Cardiac fibroblast (primary cell): ENCODE data around the gene PDE4D.
A peak's percentile ranks its signal among the peaks of the same experiment; 100 is the strongest.
"Not testable (repeated sequence)": the region's sequence is repeated elsewhere in the genome, so short reads cannot be mapped to it uniquely, and the experiment has no call there.

ENCODE experiments used
- DNase-seq, 2 donors: peaks; one replicate each; pipeline versions ENCODE4 v3.0.0 to v3.0.0-alpha.2; 2010; ENCODE audit warnings: low read depth in 2 of 2
- H3K4me3 ChIP-seq, 2 donors: replicated peaks in 1 of 2; 1 replicate in 1 of 2; 2 replicates in 1 of 2; pipeline ENCODE4 v1.5.1; 2011; ENCODE audit warnings: low read depth in 2 of 2, low read length in 2 of 2, mild to moderate bottlenecking in 2 of 2, moderate library complexity in 1 of 2
- TF ChIP-seq, protein P1 (sequence below): IDR thresholded peaks from one replicate; pipeline ENCODE4 v1.5.1; 2011; ENCODE audit warnings: low read depth, mild to moderate bottlenecking, low read length, inconsistent platforms

The PDE4D gene

DNA sequence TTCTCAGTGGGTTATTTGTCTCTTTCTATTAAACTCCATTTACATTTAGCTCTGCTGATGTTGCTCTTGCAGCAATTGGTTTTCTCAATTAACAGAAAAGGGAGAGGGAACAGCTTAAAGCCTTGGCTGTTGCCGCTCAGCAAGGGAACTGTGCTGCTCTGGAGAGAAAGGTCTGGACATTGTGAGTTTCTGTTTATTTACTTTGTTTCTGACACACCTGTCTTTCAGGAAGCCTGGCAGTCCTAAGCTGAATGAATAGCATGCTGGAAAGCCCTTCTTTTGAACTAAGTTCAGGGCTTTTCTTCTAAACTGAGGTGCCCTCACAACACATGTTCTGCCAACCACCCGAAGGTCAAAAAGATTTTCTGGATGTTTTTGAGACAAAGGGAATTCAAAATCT, 491.9 kb downstream of the PDE4D start:
- no peak for DNase-seq
- TF ChIP-seq, protein P1, sequence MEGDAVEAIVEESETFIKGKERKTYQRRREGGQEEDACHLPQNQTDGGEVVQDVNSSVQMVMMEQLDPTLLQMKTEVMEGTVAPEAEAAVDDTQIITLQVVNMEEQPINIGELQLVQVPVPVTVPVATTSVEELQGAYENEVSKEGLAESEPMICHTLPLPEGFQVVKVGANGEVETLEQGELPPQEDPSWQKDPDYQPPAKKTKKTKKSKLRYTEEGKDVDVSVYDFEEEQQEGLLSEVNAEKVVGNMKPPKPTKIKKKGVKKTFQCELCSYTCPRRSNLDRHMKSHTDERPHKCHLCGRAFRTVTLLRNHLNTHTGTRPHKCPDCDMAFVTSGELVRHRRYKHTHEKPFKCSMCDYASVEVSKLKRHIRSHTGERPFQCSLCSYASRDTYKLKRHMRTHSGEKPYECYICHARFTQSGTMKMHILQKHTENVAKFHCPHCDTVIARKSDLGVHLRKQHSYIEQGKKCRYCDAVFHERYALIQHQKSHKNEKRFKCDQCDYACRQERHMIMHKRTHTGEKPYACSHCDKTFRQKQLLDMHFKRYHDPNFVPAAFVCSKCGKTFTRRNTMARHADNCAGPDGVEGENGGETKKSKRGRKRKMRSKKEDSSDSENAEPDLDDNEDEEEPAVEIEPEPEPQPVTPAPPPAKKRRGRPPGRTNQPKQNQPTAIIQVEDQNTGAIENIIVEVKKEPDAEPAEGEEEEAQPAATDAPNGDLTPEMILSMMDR = no peak
- H3K4me3 ChIP-seq = no peak overlapping the region

DNA sequence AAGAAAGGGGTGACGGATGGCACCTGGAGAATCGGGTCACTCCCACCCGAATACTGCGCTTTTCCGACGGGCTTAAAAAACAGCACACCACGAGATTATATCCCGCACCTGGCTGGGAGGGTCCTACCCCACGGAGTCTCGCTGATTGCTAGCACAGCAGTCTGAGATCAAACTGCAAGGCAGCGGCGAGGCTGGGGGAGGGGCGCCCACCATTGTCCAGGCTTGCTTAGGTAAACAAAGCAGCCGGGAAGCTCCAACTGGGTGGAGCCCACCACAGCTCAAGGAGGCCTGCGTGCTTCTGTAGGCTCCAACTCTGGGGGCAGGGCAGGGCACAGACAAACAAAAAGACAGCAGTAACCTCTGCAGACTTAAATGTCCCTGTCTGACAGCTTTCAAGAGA, 498.6 kb downstream of the PDE4D start:
- H3K4me3 ChIP-seq, DNase-seq: not testable (repeated sequence)

GRCh38 chr5:59393585-59394420, 499.7 kb downstream of the PDE4D start:
- TF ChIP-seq, protein P1 = no peak
- no peak overlapping the region for H3K4me3 ChIP-seq
- no peak for DNase-seq

- H3K4me3 ChIP-seq = no peak overlapping the region
- TF ChIP-seq, protein P1 = no peak
- DNase-seq = no peak
Measured at GRCh38 chr5:59391576-59391975, 501.9 kb downstream of the PDE4D start.

GRCh38 chr5:59390989-59391388, 502.5 kb downstream of the PDE4D start:
- no peak overlapping the region for H3K4me3 ChIP-seq
- no peak for DNase-seq
- TF ChIP-seq, protein P1 = no peak

- no peak overlapping the region for H3K4me3 ChIP-seq
- DNase-seq = peak; percentile 46 to 60
- TF ChIP-seq, protein P1 = peak; percentile 45
Measured at GRCh38 chr5:59390074-59390659, 503.4 kb downstream of the PDE4D start.

DNA sequence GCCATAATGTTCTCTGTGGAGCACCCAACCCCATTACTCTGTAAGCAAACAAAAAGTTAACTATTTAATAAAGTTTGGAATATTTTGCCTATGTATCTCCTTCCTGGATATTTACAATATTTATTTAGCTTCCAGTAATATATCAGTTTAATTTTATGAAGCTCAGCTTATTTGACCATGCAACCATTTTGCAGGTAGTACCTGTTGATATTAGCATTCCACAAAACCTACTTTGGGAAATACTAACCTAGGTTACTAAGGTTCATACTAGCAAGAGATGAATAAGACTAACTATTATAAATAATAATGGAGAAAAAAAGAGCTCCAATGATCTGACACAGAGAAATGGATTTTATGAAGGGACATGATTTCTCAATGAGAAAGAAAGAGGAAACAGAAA, 506.4 kb downstream of the PDE4D start:
- H3K4me3 ChIP-seq = no peak overlapping the region
- DNase-seq = no peak
- TF ChIP-seq, protein P1 = no peak
